Testis (tissue), 3 donors: ENCODE results near the gene AXIN1. TPM values are rescaled to one million over a fixed set of nuclear protein-coding genes. Genes with fewer than 3 reads are reported as not detected.

Experiments used
- DNase-seq: peaks from one replicate; pipeline ENCODE4 v3.0.0-alpha.2; 2019
- H3K27ac ChIP-seq, 2 donors: fragments of 200-600 bp; sonication (generic); one replicate each; pipeline ENCODE4 v1.5.1; 2019
- H3K27me3 ChIP-seq: fragments of 200-600 bp; sonication (generic); one replicate; pipeline ENCODE4 v1.5.1; 2019
- H3K36me3 ChIP-seq: fragments of 200-600 bp; sonication (generic); one replicate; pipeline ENCODE4 v1.5.1; 2017; ENCODE audit warnings: low read depth; ENCODE audit errors: missing control alignments
- H3K4me1 ChIP-seq: fragments of 200-600 bp; sonication (generic); one replicate; pipeline ENCODE4 v1.5.1; 2019
- H3K4me3 ChIP-seq, 2 donors: fragments of 200-600 bp; sonication (generic); one replicate each; pipeline ENCODE4 v1.5.1; 2017 to 2019
- H3K9me3 ChIP-seq: fragments of 200-600 bp; sonication (generic); one replicate; pipeline ENCODE4 v1.5.1; 2017
- POLR2A ChIP-seq: fragments of 450-650 bp; IDR thresholded peaks from one replicate; pipeline ENCODE4 v1.6.1; 2017; ENCODE audit warnings: antibody characterized with exemption, mild to moderate bottlenecking, moderate library complexity
- WGBS, 2 donors: methylation state at CpG; one replicate each; pipeline ENCODE4 v1.1.5; 2018; 5-methylcytosine and 5-hydroxymethylcytosine counted together
- intact Hi-C: fragments of 100-400 bp; cut with DNase I; formaldehyde crosslinking; loops from one replicate; pipeline ENCODE4 v1.15.1; 2023; ENCODE audit warnings: low total_unique reads
- polyA plus RNA-seq: library from polyadenylated mRNA; stranded (reverse); fragments of 350-450 nt; fragmentation: Illumina TruSeq; extraction: RNeasy Lipid Tissue Mini Kit (QIAGEN cat#74804); gene quantifications from one replicate; pipeline ENCODE4 v1.2.3, GENCODE V29; 2014; ENCODE audit warnings: low read depth, low replicate concordance; ENCODE audit not compliant: insufficient read depth
- total RNA-seq, 2 donors: library from RNA; depleted of rRNA; stranded (reverse); fragments of >200 nt; gene quantifications; one replicate each; pipeline ENCODE4 v1.2.3, GENCODE V29; 2016
- TF ChIP-seq, protein P1 (sequence below), 3 experiments: fragments of 450-650 bp in 2 of 3; fragments of 200-600 bp in 1 of 3; sonication (generic) in 1 of 3; IDR thresholded peaks; one replicate each; pipeline ENCODE4 v1.5.1; 2016 to 2019; ENCODE audit warnings: antibody characterized with exemption in 3 of 3, mild to moderate bottlenecking in 2 of 3, moderate library complexity in 1 of 3

AXIN1 gene
- total and polyA plus RNA-seq, 3 donors from 2014 or later = 19.4 to 32.0 (median 30.6) TPM

DNA sequence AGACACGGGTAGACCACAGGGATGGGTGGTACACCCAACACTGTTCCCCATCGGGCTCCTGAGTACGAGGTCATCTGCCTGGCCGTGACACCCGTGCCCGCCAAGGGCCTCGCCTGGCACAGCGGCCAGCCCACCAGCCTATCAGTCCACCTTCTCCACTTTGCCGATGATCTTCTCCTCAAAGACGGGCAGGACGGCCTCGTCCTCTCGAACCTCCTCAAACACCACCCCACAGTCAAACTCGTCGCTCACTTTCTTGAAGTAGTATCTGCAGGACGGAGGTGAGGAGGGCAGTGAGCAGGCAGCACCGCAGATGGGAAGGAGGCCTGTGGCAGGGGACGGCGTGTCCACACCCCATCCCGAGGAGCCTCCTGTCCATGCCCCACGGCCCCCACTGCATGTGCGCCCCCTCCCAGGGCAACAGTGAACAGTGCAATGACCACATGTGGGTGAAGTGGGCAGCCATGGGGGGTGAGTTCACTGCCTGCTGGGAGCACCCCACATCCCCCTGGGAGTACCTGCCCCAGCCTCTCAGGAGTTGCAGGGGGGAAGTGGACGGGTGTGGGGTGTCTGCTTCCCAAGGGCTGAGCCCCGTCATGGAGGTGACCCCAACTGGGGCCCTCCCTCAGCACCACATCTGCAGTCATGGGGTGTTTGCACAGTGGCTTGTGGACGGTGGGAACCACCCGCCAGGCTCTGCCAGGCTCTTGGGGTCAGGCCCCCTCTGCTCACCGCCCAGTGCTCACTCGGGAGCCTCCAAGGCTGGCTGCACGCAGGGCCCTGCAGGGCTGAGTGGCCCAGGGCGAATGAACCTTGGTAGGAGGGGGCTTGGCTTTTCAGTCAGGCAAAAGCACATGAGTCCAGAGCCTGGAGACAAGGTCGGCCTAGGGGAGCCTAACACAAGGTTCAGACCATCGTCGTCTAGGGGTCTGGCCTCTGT is 64.3 kb downstream of the AXIN1 start:
- Histone ChIP-seq H3K4me3 (no peak overlapping the region), H3K27ac (no peak overlapping the region), H3K4me1 (no peaks in the 10 kb centered on the region), H3K9me3 (no peaks in the 10 kb centered on the region), H3K27me3 (no peaks in the 10 kb centered on the region), H3K36me3 (no peaks in the 10 kb centered on the region)
- DNase-seq = no peak
- WGBS, 2 donors = 91 to 94% methylated on average over 25 to 33 of the region's 33 CpGs
- TF ChIP-seq, protein P1, sequence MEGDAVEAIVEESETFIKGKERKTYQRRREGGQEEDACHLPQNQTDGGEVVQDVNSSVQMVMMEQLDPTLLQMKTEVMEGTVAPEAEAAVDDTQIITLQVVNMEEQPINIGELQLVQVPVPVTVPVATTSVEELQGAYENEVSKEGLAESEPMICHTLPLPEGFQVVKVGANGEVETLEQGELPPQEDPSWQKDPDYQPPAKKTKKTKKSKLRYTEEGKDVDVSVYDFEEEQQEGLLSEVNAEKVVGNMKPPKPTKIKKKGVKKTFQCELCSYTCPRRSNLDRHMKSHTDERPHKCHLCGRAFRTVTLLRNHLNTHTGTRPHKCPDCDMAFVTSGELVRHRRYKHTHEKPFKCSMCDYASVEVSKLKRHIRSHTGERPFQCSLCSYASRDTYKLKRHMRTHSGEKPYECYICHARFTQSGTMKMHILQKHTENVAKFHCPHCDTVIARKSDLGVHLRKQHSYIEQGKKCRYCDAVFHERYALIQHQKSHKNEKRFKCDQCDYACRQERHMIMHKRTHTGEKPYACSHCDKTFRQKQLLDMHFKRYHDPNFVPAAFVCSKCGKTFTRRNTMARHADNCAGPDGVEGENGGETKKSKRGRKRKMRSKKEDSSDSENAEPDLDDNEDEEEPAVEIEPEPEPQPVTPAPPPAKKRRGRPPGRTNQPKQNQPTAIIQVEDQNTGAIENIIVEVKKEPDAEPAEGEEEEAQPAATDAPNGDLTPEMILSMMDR (IDR thresholded peaks at IDR 0.05) = no peak
- TF ChIP-seq POLR2A = no peak
- intact Hi-C loops = no loop called here

DNA sequence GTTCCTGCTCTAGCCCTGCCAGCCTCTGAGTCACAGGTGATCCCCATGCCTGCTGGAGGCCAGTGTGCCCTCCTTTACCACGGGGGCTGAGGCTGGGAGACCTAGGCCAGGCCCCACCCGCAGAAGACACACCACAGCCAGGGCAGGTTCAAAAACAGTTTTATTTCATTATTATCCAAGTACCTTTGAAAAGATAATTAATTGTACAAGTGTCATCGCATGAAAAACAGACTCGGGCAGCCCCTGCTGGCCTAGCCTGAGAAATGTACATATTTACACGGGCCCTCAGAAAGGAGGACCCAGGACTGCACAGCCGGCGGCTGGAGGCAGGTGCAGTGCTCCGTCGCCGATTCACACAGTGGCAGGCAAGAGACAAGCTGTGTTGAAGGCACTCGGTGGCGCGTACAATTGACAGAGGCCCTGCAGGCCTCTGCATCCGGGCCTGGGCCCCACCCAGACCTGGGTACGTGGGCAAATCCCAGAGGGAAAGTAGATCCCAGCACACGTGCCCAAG is 65.2 kb downstream of the AXIN1 start:
- WGBS, 2 donors = 86 to 91% methylated on average over 11 to 16 of the region's 16 CpGs
- Histone ChIP-seq H3K36me3 (no peaks in the 10 kb centered on the region), H3K4me1 (no peaks in the 10 kb centered on the region), H3K9me3 (no peaks in the 10 kb centered on the region), H3K4me3 (no peak overlapping the region), H3K27me3 (no peaks in the 10 kb centered on the region), H3K27ac (no peak overlapping the region)
- intact Hi-C loops = no loop called here
- DNase-seq = no peak
- TF ChIP-seq POLR2A = no peak
- TF ChIP-seq, protein P1 (IDR thresholded peaks at IDR 0.05) = no peak

DNA sequence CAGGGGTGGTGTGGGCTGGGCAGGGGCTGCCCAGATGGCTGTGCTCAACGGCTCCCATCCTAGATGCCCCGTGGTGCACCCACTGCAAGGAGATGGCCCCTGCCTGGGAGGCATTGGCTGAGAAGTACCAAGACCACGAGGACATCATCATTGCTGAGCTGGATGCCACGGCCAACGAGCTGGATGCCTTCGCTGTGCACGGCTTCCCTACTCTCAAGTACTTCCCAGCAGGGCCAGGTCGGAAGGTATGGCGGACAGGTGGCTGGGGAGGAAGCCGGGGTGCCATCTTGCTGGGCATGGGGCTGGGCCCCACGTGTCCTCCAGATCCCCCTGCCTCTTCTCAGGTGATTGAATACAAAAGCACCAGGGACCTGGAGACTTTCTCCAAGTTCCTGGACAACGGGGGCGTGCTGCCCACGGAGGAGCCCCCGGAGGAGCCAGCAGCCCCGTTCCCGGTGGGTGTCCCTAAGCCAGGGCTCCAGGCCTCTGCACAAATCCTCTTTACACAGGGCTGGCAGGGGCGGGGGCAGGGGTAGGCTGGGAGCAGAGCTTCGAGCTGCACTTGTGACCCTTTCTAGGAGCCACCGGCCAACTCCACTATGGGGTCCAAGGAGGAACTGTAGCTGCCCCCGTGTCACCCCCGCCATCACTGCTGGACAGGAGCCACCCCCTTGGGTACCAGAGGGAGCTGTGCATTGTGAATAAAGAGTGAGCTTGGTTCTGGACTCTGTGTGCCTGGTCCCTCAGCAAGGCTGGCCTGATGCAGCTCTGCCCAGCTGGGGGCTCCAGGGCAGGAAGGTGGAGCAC is 65.8 kb downstream of the AXIN1 start:
- intact Hi-C loops = no loop called here
- Histone ChIP-seq H3K9me3 (no peaks in the 10 kb centered on the region), H3K36me3 (no peaks in the 10 kb centered on the region), H3K27me3 (no peaks in the 10 kb centered on the region), H3K4me1 (no peaks in the 10 kb centered on the region), H3K27ac (no peak overlapping the region), H3K4me3 (no peak overlapping the region)
- no peak for DNase-seq
- TF ChIP-seq, protein P1 (IDR thresholded peaks at IDR 0.05) = no peak
- no peak for TF ChIP-seq POLR2A
- 87 to 89% methylated on average over 14 to 22 of the region's 22 CpGs for WGBS, 2 donors

DNA sequence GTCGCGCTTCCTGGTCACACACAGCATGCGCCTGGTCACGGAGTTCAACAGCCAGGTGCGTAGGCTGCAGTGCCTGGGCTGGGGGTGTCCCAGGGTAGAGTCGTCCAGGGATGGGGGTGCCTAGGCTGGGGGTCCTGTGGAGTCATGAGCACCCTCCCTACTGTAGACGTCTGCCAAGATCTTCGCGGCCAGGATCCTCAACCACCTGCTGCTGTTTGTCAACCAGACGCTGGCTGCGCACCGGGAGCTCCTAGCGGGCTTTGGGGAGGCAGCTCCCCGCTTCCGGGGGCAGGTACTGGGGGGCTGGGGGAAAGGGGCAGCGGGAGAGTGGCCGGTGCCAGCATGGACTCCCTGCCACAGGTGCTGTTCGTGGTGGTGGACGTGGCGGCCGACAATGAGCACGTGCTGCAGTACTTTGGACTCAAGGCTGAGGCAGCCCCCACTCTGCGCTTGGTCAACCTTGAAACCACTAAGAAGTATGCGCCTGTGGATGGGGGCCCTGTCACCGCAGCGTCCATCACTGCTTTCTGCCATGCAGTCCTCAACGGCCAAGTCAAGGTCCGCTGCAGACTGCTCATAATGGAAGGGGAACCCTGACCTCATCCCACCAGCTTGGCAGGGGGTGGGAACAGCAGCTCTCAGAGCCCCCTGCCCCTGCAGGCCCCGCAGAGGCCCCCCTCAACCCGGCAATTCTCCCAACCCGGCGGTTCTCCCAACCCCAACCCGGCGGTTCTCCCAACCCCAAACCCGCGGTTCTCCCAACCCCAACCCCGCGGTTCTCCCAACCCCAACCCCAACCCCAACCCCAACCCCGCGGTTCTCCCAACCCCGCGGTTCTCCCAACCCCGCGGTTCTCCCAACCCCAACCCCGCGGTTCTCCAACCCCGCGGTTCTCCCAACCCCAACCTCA is 67.1 kb downstream of the AXIN1 start:
- Histone ChIP-seq H3K4me3 (no peak overlapping the region), H3K36me3 (no peaks in the 10 kb centered on the region), H3K27ac (no peak overlapping the region), H3K4me1 (no peaks in the 10 kb centered on the region), H3K27me3 (no peaks in the 10 kb centered on the region), H3K9me3 (no peaks in the 10 kb centered on the region)
- 94% methylated on average over 38 to 48 of the region's 48 CpGs for WGBS, 2 donors
- DNase-seq = no peak
- TF ChIP-seq POLR2A = no peak
- TF ChIP-seq, protein P1 (IDR thresholded peaks at IDR 0.05) = no peak
- intact Hi-C loops = no loop called here
